Ascending aorta (tissue), 2 donors: ENCODE measurements around the gene HOXA13. TPM values are rescaled to one million over a fixed set of nuclear protein-coding genes. Genes with fewer than 3 reads are reported as not detected.

Experiments used
- DNase-seq, 2 donors: peaks; one replicate each; pipeline ENCODE4 v3.0.0-alpha.2; 2019; ENCODE audit warnings: low spot score in 2 of 2
- H3K27ac ChIP-seq, 2 donors: fragments of 200-600 bp; sonication (generic); one replicate each; pipeline ENCODE4 v1.5.1; 2016 to 2017; ENCODE audit warnings: mild to moderate bottlenecking in 1 of 2
- H3K27me3 ChIP-seq: fragments of 200-600 bp; sonication (generic); one replicate; pipeline ENCODE4 v1.5.1; 2017
- H3K36me3 ChIP-seq, 2 donors: fragments of 200-600 bp; sonication (generic); one replicate each; pipeline ENCODE4 v1.5.1; 2016
- H3K4me1 ChIP-seq, 2 donors: fragments of 200-600 bp; sonication (generic); one replicate each; pipeline ENCODE4 v1.5.1; 2016 to 2017; ENCODE audit warnings: mild to moderate bottlenecking in 1 of 2
- H3K4me3 ChIP-seq, 2 donors: fragments of 200-600 bp; sonication (generic); one replicate each; pipeline ENCODE4 v1.5.1; 2016 to 2017; ENCODE audit warnings: mild to moderate bottlenecking in 1 of 2
- H3K9me3 ChIP-seq, 2 donors: fragments of 200-600 bp; sonication (generic); one replicate each; pipeline ENCODE4 v1.5.1; 2016
- intact Hi-C: fragments of 100-400 bp; cut with DNase I; formaldehyde crosslinking; loops from one replicate; pipeline ENCODE4 v1.15.1; 2023
- total RNA-seq: library from RNA; depleted of rRNA; stranded (reverse); fragments of >200 nt; gene quantifications from one replicate; pipeline ENCODE4 v1.1.0, GENCODE V29; 2016
- TF ChIP-seq, protein P1 (sequence below), 3 experiments: fragments of 200-600 bp in 2 of 3; fragments of 450-650 bp in 1 of 3; sonication (generic) in 2 of 3; IDR thresholded peaks; one replicate each; pipeline ENCODE4 v1.5.1; 2016 to 2019; ENCODE audit warnings: antibody characterized with exemption in 3 of 3, mild to moderate bottlenecking in 1 of 3, moderate library complexity in 1 of 3

Gene HOXA13
- total RNA-seq, 1 donor from 2014 or later, result not detected

DNA sequence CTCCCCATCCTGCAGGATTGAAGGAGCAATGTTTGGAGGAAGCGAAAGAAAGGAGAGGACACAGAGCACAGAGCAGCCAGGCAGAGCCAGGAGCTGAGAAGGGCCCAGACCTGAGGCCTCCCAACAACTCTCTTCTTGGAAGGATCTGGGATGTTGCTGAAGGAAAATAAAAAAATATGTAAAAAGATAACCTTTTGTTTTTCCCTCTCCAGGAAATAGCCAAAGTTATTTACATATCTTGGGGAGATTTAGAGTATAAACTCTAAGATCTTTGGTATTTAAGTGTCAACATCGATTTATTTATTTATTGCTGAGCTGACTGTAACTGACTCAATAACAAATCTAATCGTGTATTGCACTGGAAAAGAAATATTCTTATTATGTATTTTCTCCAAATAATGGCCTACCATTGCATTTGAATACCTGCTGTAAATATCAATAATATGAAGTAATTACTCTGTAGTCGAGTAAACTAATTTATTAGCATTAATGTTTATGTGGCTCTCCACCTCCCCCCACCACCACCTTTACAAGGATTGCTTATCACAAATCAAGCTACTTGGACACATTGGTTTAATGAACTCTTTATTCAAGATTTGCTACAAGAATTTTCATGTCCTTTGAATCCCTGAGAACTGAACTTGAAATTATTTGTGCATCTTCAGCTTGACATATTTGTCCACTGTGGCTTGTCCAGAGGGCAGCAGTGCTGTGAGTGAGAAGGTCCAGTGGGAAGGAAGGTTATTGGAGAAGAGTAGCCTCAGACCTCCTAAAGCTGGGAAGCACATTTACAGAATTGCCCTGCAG lies 13.0 kb downstream of the HOXA13 start:
- no peak overlapping the region for H3K27ac ChIP-seq
- intact Hi-C loops, result loop anchor here (5.0 kb wide), 1 partner anchor 1320 kb away; no protein-coding TSS in a partner anchor
- no peaks in the 10 kb centered on the region for H3K9me3 ChIP-seq
- peaks cover 52% of the 10 kb centered on the region for H3K27me3 ChIP-seq
- H3K36me3 ChIP-seq, result no peaks in the 10 kb centered on the region
- no peak for DNase-seq
- H3K4me1 ChIP-seq, result peaks cover 7 to 19% of the 10 kb centered on the region in 2 donors
- no peak overlapping the region for H3K4me3 ChIP-seq
- TF ChIP-seq, protein P1, sequence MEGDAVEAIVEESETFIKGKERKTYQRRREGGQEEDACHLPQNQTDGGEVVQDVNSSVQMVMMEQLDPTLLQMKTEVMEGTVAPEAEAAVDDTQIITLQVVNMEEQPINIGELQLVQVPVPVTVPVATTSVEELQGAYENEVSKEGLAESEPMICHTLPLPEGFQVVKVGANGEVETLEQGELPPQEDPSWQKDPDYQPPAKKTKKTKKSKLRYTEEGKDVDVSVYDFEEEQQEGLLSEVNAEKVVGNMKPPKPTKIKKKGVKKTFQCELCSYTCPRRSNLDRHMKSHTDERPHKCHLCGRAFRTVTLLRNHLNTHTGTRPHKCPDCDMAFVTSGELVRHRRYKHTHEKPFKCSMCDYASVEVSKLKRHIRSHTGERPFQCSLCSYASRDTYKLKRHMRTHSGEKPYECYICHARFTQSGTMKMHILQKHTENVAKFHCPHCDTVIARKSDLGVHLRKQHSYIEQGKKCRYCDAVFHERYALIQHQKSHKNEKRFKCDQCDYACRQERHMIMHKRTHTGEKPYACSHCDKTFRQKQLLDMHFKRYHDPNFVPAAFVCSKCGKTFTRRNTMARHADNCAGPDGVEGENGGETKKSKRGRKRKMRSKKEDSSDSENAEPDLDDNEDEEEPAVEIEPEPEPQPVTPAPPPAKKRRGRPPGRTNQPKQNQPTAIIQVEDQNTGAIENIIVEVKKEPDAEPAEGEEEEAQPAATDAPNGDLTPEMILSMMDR (IDR thresholded peaks at IDR 0.05), result no peak

DNA sequence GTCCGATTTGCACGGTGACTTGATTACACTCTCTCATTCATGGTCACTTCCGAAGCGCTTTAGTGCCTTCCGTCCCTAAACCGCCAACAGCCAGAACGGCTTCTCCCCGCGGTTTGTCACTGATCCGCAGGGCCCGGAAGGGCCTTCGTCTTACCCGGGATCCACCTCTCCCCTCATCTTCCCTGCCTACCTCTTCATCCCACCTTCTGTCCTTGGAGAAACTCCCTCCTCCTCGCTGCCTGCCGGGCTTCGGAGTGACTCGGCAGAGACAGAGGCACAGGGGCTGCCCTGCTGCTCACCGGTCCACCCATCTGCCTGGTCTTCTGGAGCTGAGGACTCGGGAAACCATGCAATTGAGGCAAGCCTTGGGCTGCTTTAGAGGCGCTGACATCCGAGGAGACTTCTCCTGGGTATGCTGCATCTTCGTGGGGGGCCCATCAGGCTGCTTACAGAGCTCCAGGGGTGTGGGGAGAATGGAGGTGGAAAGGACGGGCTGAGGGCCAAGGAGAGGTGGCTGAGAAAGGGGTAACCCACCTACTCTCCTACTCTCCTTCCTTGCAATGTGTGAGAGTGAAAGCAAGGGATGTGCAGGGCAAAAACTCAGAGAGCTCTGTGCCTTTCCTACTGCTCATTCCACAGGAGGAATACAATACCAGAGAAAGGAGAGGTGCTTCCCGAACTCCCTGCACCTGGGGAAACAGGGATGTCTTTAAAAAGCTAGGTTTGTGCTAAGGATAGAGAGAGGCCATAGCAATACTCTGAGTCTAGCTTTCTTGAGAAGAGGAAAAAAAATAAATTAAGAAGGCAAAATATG lies 13.8 kb downstream of the HOXA13 start:
- intact Hi-C loops, result loop anchor here (5.0 kb wide), 1 partner anchor 1319 kb away; no protein-coding TSS in a partner anchor
- DNase-seq, result peak in 1 of 2 donors; percentile 7
- no peaks in the 10 kb centered on the region for H3K9me3 ChIP-seq
- peaks cover 7 to 19% of the 10 kb centered on the region in 2 donors for H3K4me1 ChIP-seq
- H3K27ac ChIP-seq, result no peak overlapping the region
- no peaks in the 10 kb centered on the region for H3K36me3 ChIP-seq
- H3K4me3 ChIP-seq, result no peak overlapping the region
- TF ChIP-seq, protein P1 (IDR thresholded peaks at IDR 0.05), result no peak
- peaks cover 44% of the 10 kb centered on the region for H3K27me3 ChIP-seq

DNA sequence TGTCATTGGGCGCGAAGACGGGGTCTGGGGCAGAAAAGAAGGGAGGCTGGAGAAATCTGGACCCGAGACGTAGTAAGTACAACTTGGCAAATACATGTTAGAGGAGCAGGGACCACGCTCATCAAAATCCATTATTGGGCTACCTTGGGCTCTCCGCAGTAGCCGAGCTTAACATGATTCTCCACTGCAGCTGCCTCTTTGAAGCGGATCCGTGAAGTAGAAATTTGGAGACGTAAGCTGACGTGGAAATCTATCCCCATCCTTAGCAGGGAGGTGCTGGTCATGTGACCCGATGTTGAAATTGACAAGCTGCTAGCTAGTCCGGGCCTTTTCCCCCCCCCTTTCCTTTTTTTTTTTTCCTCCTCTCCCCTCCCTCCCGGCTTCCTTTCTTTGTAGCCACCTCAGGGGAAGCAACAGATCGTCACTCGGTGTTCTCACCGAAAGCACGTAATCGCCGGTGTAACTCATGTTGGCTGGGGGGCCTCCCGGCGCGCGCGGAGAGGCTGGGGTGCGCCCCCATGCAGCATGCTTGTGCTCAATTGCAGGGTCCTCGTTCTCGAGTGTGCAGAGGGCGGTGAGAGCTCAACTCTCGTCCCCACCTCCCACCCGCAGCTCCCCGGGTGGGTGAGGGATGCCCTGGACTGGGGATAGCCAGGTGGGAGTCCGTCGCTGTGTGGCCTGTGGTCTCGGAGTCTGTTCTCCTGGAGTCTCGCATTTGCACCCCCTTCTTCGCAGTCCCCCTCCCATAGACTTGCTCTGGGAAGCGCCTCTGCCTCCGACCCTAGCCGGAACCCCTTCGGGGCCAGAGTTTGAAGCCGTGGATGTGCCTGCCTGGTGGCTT lies 14.7 kb downstream of the HOXA13 start, which contains the start of gene HOXA11:
Gene HOXA11, minus strand, starts transcription at position 220 of the 841 bp plus-strand sequence. Its CDS starts 88 bp downstream, at position 132.
- no peak within 1 kb of the TSS for H3K27ac ChIP-seq
- DNase-seq, result peak in 1 of 2 donors; percentile 60
- H3K4me1 ChIP-seq, result peaks cover 7 to 19% of the 10 kb centered on the region in 2 donors
- peaks cover 46% of the 10 kb centered on the region for H3K27me3 ChIP-seq
- H3K9me3 ChIP-seq, result no peaks in the 10 kb centered on the region
- intact Hi-C loops, result loop anchor here (5.0 kb wide), 1 partner anchor 1318 kb away; no protein-coding TSS in a partner anchor
- peak within 1 kb of the TSS; percentile 44 to 50 for H3K4me3 ChIP-seq
- H3K36me3 ChIP-seq, result no peaks in the 10 kb centered on the region
- TF ChIP-seq, protein P1 (IDR thresholded peaks at IDR 0.05), result no peak

DNA sequence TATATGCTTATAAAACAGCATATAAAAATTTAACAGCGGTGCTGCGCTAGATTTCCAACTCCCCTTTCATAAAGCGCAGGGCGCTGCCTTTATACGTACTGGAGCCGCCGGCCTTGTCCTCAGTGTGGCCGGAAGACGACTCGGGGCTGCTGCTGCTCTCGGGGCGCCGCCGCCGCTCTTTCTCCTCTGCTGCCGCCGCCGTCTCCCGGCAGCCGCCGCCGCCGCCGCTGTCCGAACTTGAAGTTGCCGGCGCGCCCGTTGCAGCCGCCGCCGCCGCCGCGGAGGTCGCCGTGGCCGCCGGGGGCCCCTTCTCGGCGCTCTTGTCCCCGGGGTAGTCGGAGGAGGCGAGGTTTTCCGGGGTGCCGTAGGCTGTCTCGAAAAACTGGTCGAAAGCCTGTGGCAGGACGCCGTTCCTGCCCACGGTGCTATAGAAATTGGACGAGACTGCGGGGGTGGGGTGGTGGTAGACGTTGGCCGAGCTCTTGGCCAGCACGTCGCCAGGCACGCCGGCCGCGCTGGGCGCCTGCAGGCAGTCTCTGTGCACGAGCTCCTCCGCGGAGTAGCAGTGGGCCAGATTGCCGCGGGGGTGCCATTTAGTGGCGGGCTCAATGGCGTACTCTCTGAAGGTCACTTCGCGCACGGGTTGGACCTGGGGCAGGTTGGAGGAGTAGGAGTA lies 15.4 kb downstream of the HOXA13 start:
- Histone ChIP-seq H3K4me3 (peak overlapping the region; percentile 44 to 50), H3K9me3 (no peaks in the 10 kb centered on the region), H3K4me1 (peaks cover 7 to 22% of the 10 kb centered on the region in 2 donors), H3K27me3 (peaks cover 50% of the 10 kb centered on the region), H3K27ac (no peak overlapping the region), H3K36me3 (no peaks in the 10 kb centered on the region)
- intact Hi-C loops, result loop anchor here (5.0 kb wide), 2 partner anchors 817 to 1317 kb away; no protein-coding TSS in a partner anchor
- DNase-seq, result peak in 1 of 2 donors; percentile 61
- TF ChIP-seq, protein P1 (IDR thresholded peaks at IDR 0.05), result no peak
